Activated CD4-positive, alpha-beta T cell treated with anti-CD3 and anti-CD28 coated beads for 36 hours (primary cell): ENCODE measurements around the gene DTNB. TPM values are rescaled to one million over a fixed set of nuclear protein-coding genes. Genes with fewer than 3 reads are reported as not detected.
"Not testable (repeated sequence)": the region's sequence is repeated elsewhere in the genome, so short reads cannot be mapped to it uniquely, and the experiment has no call there.

Experiments
- ATAC-seq: fragments of 200-7000 bp; cut with Tn5 transposase; one replicate; pipeline ENCODE4 v1.10.0; 2021; ENCODE audit warnings: mild to moderate bottlenecking, moderate library complexity
- CTCF ChIA-PET: fragments of 350-600 bp; sonication (Branson Sonifier 250); formaldehyde crosslinking; loops from one replicate; lab custom pipeline; 2021; ENCODE audit warnings: antibody characterized with exemption; lab: Charles Lee
- POLR2A ChIA-PET: fragments of 350-600 bp; sonication (Branson Sonifier 250); formaldehyde crosslinking; loops from one replicate; lab custom pipeline; 2021; ENCODE audit warnings: antibody characterized with exemption, inconsistent platforms; lab: Charles Lee
- DNase-seq: peaks from one replicate; pipeline ENCODE4 v3.0.0-alpha.2; 2020
- H3K27ac Mint-ChIP-seq: one replicate; pipeline ENCODE4 v1.8.0; 2021; ENCODE audit warnings: mixed read lengths
- H3K27me3 Mint-ChIP-seq: one replicate; pipeline ENCODE4 v1.8.0; 2021; ENCODE audit warnings: mixed read lengths
- H3K36me3 Mint-ChIP-seq: one replicate; pipeline ENCODE4 v1.8.0; 2021; ENCODE audit warnings: low read depth, mixed read lengths
- H3K4me1 Mint-ChIP-seq: one replicate; pipeline ENCODE4 v1.8.0; 2021; ENCODE audit warnings: mixed read lengths
- H3K4me3 Mint-ChIP-seq: one replicate; pipeline ENCODE4 v1.8.0; 2021; ENCODE audit warnings: mild to moderate bottlenecking, moderate library complexity, mixed read lengths
- H3K9me3 Mint-ChIP-seq: one replicate; pipeline ENCODE4 v1.8.0; 2021; ENCODE audit warnings: low read depth, mixed read lengths
- intact Hi-C, 2 experiments: fragments of 100-400 bp; cut with DNase I in 1 of 2; cut with micrococcal nuclease in 1 of 2; formaldehyde crosslinking; loops; one replicate each; pipeline versions ENCODE4 v1.14.2 to v1.15.1; 2022 to 2024; cut with DNase I, micrococcal nuclease
- total RNA-seq, 2 experiments: library from RNA; stranded (reverse); gene quantifications; one replicate each; pipeline ENCODE4 v1.2.3, GENCODE V29; 2021

DTNB gene
- 10 to 100 TPM; 17.1 to 33.5 TPM for total RNA-seq

- intact Hi-C loops: loop anchor here (1.0 to 10.0 kb wide), 11 partner anchors 65 to 1401 kb away; partner anchors contain the start of genes ASXL2 (in 2 of the 2), CENPO (in 1 of the 2), DNAJC27 (in 1 of the 2) and DNMT3A (in 1 of the 2)
- H3K36me3 Mint-ChIP-seq: no peaks in the 10 kb centered on the region
- H3K9me3 Mint-ChIP-seq: no peaks in the 10 kb centered on the region
- CTCF ChIA-PET: interaction anchor here (0.6 to 2.2 kb wide), 12 partner anchors 8 to 543 kb away, joined by 3 to 12 read pairs (median 4); no protein-coding TSS in a partner anchor
- peaks cover 31% of the 10 kb centered on the region for H3K4me1 Mint-ChIP-seq
- peaks cover 11% of the 10 kb centered on the region for H3K27me3 Mint-ChIP-seq
- peak; percentile 74 for ATAC-seq
- POLR2A ChIA-PET: interaction anchor here (0.8 to 1.5 kb wide), 2 partner anchors 205 to 359 kb away, joined by 3 to 5 read pairs; partner anchors contain the start of gene ASXL2
- H3K4me3 Mint-ChIP-seq: peak within 1 kb of the TSS; percentile 79
- peak; percentile 86 for DNase-seq
- peak within 1 kb of the TSS; percentile 76 for H3K27ac Mint-ChIP-seq
These were observed at the start of gene DTNB for GRCh38 chr2:25673300-25674076. DTNB (minus strand) TSS chr2:25673577; CDS start chr2:25652660, 20,917 bp downstream.

DNA sequence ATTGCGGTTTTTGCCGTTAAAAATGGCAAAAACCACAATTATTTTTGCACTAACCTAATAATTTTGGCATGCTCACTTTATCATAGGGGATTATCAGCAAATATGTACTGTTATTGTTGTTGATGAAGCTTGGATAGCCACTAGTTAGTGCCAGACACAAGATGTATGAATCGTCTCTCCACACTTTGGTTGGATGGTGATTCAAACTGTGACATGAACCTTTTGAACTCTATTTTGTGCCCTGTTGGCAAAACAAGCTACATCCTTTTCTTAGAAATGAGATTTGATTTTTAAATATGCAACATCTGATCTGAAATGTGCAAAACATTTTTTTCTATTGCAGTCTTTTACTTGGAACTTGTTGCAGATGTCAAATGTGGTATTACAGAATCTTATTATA is 48.8 kb upstream of the DTNB start:
- H3K27me3 Mint-ChIP-seq: no peaks in the 10 kb centered on the region
- no peak for DNase-seq
- intact Hi-C loops: no loop called here
- peaks cover 6% of the 10 kb centered on the region for H3K4me1 Mint-ChIP-seq
- H3K9me3 Mint-ChIP-seq: no peaks in the 10 kb centered on the region
- CTCF ChIA-PET: interaction anchor here (1.0 to 1.3 kb wide), 2 partner anchors 22 to 115 kb away, joined by 3 to 4 read pairs; no protein-coding TSS in a partner anchor
- POLR2A ChIA-PET: interaction anchor here (1.0 to 1.3 kb wide), 2 partner anchors 14 to 31 kb away, joined by 3 to 10 read pairs; no protein-coding TSS in a partner anchor
- no peak overlapping the region for H3K4me3 Mint-ChIP-seq
- ATAC-seq: no peak
- H3K27ac Mint-ChIP-seq: no peak overlapping the region
- no peaks in the 10 kb centered on the region for H3K36me3 Mint-ChIP-seq

DNA sequence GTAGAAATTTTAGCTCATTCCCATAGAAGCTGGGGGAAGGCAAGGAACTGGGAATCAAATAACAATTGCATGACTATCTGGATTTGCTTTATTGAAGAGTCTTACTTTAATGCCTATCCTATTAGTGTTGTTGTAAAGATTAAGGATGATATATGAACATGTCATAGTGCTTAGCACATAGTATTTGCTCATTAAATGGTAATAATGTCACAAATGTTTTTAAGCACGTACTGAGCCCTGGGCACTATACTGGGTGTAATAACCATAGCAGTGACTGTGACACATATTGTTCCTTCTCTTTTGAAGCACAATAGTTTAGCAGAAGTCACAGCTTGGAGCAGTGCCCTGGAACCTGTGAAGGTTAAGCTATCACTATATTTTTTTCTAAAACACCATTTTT is 47.2 kb upstream of the DTNB start:
- no peaks in the 10 kb centered on the region for H3K9me3 Mint-ChIP-seq
- CTCF ChIA-PET: interaction anchor here (0.7 to 1.2 kb wide), 3 partner anchors 10 to 234 kb away, joined by 3 to 5 read pairs (median 3); no protein-coding TSS in a partner anchor
- H3K27me3 Mint-ChIP-seq: no peaks in the 10 kb centered on the region
- ATAC-seq (no peak), DNase-seq (no peak)
- no peak overlapping the region for H3K27ac Mint-ChIP-seq
- no peaks in the 10 kb centered on the region for H3K36me3 Mint-ChIP-seq
- H3K4me3 Mint-ChIP-seq: no peak overlapping the region
- intact Hi-C loops: no loop called here
- peaks cover 4% of the 10 kb centered on the region for H3K4me1 Mint-ChIP-seq
- POLR2A ChIA-PET: no interaction called here

DNA sequence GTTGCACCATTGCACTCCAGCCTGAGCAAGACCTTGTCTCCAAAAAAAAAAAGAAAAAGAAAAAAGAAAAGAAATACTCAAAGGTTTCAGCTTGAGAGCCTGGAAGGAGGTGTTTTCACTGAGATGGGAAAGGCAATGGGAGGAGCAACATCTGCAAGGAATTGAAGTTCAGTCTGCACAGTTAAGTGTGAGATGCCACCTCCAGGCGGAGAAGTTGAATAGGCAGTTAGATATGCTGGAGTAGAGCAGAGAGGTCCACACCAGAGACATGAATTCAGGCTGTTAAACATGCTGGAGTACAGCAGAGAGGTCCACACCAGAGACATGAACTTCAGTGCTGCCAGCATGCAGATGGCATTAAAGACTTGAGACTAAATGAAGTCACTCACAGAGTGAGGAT is 41.4 kb upstream of the DTNB start:
- ChIA-PET POLR2A (no interaction called here), CTCF (interaction anchor here (0.6 to 1.5 kb wide), 4 partner anchors 13 to 108 kb away, joined by 3 to 5 read pairs (median 4); no protein-coding TSS in a partner anchor)
- Mint-ChIP-seq H3K4me1 (peaks cover 12% of the 10 kb centered on the region), H3K4me3 (no peak overlapping the region), H3K27ac (no peak overlapping the region), H3K36me3 (no peaks in the 10 kb centered on the region), H3K27me3 (peaks cover 4% of the 10 kb centered on the region), H3K9me3 (no peaks in the 10 kb centered on the region)
- intact Hi-C loops: no loop called here
- ATAC-seq (no peak), DNase-seq (no peak)

DNA sequence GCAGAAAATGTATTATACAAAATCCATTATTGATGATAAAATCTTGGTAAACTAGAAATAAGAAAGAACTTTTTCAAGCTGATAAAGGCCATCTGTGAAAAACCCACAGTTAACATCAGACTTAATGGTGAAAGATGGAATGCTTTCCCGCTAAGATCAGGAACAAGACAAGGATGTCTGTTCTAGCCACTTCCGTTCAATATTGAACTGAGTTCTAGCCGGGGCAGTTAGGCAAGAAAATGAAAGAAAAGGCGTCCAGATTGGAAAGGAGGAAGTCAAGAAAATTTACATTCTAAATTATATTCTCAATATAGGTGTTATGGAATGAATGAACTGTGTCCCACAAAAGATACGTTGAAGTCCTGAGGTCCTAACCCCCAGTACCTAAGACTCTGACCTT is 39.1 kb upstream of the DTNB start:
- ATAC-seq (no peak), DNase-seq (no peak)
- intact Hi-C loops: no loop called here
- no peaks in the 10 kb centered on the region for H3K9me3 Mint-ChIP-seq
- H3K36me3 Mint-ChIP-seq: no peaks in the 10 kb centered on the region
- H3K27me3 Mint-ChIP-seq: peaks cover 4% of the 10 kb centered on the region
- H3K4me3 Mint-ChIP-seq: no peak overlapping the region
- POLR2A ChIA-PET: interaction anchor here (0.6 kb wide), 1 partner anchor 152 kb away, joined by 3 read pairs; no protein-coding TSS in a partner anchor
- peaks cover 8% of the 10 kb centered on the region for H3K4me1 Mint-ChIP-seq
- H3K27ac Mint-ChIP-seq: no peak overlapping the region
- CTCF ChIA-PET: no interaction called here

GRCh38 chr2:25711675-25712354 is 38.4 kb upstream of the DTNB start:
- no peaks in the 10 kb centered on the region for H3K36me3 Mint-ChIP-seq
- ATAC-seq: no peak
- ChIA-PET POLR2A (interaction anchor here (0.5 to 0.6 kb wide), 2 partner anchors 10 to 153 kb away, joined by 3 to 7 read pairs; no protein-coding TSS in a partner anchor), CTCF (no interaction called here)
- intact Hi-C loops: no loop called here
- no peak overlapping the region for H3K27ac Mint-ChIP-seq
- H3K4me3 Mint-ChIP-seq: peak overlapping the region; percentile 29
- peaks cover 8% of the 10 kb centered on the region for H3K4me1 Mint-ChIP-seq
- H3K9me3 Mint-ChIP-seq: no peaks in the 10 kb centered on the region
- peaks cover 4% of the 10 kb centered on the region for H3K27me3 Mint-ChIP-seq
- DNase-seq: no peak

- ATAC-seq (peak; percentile 39), DNase-seq (no peak)
- Mint-ChIP-seq H3K36me3 (no peaks in the 10 kb centered on the region), H3K4me3 (no peak overlapping the region), H3K4me1 (peaks cover 8% of the 10 kb centered on the region), H3K27ac (no peak overlapping the region), H3K27me3 (peaks cover 4% of the 10 kb centered on the region), H3K9me3 (no peaks in the 10 kb centered on the region)
- CTCF ChIA-PET: interaction anchor here (1.7 to 2.6 kb wide), 2 partner anchors 11 to 37 kb away, joined by 3 to 20 read pairs; partner anchors contain the start of gene DTNB
- intact Hi-C loops: no loop called here
- POLR2A ChIA-PET: interaction anchor here (0.6 to 0.7 kb wide), 3 partner anchors 112 to 485 kb away, joined by 4 to 5 read pairs (median 5); no protein-coding TSS in a partner anchor
These were observed 37.4 kb upstream of the DTNB start for GRCh38 chr2:25710750-25711149.

DNA sequence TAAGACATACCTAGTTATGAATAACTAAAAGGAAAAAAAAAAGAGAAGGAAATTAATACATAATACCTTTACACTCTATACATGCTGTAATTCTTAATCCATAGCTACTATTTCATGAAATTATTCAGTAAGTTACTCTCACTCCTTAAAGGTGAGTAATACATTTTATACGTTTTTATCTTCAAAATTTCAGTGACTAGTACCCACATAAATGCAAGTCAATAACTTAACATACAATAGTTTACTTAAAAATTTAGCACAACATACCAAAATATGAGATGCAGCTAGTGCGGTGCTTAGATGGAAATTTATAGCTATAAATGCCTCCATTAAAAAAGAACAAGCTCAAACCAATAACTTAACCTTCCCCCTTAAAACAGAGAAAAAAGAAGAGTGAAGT is 36.0 kb upstream of the DTNB start:
- no peaks in the 10 kb centered on the region for H3K9me3 Mint-ChIP-seq
- POLR2A ChIA-PET: no interaction called here
- CTCF ChIA-PET: interaction anchor here (0.9 to 2.6 kb wide), 5 partner anchors 9 to 102 kb away, joined by 3 to 20 read pairs (median 4); partner anchors contain the start of gene DTNB

DNA sequence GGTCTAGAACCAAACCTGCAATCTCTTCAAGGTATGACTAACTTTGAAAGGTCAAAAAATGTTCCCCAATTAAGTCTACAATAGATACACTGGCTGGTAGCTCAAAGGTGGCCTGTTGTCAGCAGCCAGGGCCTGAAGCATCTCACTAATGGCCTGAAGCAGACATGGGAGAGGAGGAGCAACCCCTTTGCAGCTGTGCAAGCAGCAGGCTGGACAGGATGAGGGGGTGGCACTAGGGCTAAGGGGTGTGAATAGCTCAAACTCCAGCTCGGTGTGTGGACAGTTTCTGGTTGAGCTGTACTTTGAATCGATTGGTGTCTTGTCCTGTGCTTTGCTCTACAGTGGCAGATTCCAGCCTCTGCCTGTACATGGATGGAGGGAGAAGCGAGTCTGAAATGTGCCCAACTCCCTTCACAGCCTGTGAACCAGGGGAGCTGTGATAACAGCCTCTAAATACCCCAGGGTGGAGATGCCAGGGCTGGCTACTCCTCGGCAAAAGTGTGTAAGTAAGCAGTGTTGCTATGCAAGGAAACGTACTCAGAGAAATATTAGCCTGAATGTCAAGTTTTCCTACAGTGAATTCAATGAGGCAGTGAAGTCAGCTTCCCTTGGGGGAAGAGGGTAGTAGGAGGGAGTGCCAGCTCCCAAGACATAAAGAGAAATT is 34.7 kb upstream of the DTNB start:
- Mint-ChIP-seq H3K4me1 (peaks cover 8% of the 10 kb centered on the region), H3K27me3 (peaks cover 4% of the 10 kb centered on the region), H3K4me3 (no peak overlapping the region), H3K27ac (no peak overlapping the region), H3K36me3 (no peaks in the 10 kb centered on the region), H3K9me3 (no peaks in the 10 kb centered on the region)
- intact Hi-C loops: no loop called here
- POLR2A ChIA-PET: interaction anchor here (0.8 kb wide), 1 partner anchor 14 kb away, joined by 3 read pairs; no protein-coding TSS in a partner anchor
- DNase-seq (no peak), ATAC-seq (no peak)
- CTCF ChIA-PET: interaction anchor here (0.6 kb wide), 1 partner anchor 267 kb away, joined by 3 read pairs; no protein-coding TSS in a partner anchor

More for the DNA sequence above, 36.0 kb upstream of the DTNB start:
- H3K4me1 Mint-ChIP-seq: peaks cover 8% of the 10 kb centered on the region
- intact Hi-C loops: no loop called here
- H3K36me3 Mint-ChIP-seq: no peaks in the 10 kb centered on the region
- DNase-seq: no peak
- no peak for ATAC-seq
- H3K27me3 Mint-ChIP-seq: peaks cover 4% of the 10 kb centered on the region
- no peak overlapping the region for H3K4me3 Mint-ChIP-seq
- no peak overlapping the region for H3K27ac Mint-ChIP-seq

DNA sequence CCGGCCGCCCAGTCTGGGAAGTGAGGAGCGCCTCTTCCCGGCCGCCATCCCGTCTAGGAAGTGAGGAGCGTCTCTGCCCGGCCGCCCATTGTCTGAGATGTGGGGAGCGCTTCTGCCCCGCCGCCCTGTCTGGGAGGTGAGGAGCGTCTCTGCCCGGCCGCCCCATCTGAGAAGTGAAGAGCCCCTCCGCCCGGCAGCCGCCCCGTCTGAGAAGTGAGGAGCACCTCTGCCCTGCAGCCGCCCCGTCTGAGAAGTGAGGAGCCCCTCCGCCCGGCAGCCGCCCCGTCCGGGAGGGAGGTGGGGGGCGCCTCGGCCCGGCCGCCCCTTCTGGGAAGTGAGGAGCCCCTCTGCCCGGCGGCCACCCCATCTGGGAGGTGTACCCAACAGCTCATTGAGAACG is 32.2 kb upstream of the DTNB start:
- H3K4me1 Mint-ChIP-seq, H3K27me3 Mint-ChIP-seq, H3K9me3 Mint-ChIP-seq, POLR2A ChIA-PET, intact Hi-C loops, ATAC-seq, H3K27ac Mint-ChIP-seq, H3K4me3 Mint-ChIP-seq, DNase-seq, H3K36me3 Mint-ChIP-seq: not testable (repeated sequence)
- CTCF ChIA-PET: interaction anchor here (1.7 kb wide), 1 partner anchor 98 kb away, joined by 5 read pairs; no protein-coding TSS in a partner anchor
